HFFc6 (cell line): ENCODE measurements around the gene NFKBIB. TPM values are rescaled to one million over a fixed set of nuclear protein-coding genes. Genes with fewer than 3 reads are reported as not detected.

Experiments used
- DNase-seq: peaks from one replicate; pipeline ENCODE4 v3.0.0-alpha.2; 2018
- H3K27ac Mint-ChIP-seq: 2 replicates; pipeline ENCODE4 v1.8.0; 2020; ENCODE audit warnings: mild to moderate bottlenecking, mixed read lengths
- H3K27me3 Mint-ChIP-seq: 2 replicates; pipeline ENCODE4 v1.8.0; 2021; ENCODE audit warnings: mild to moderate bottlenecking, moderate library complexity, mixed read lengths; ENCODE audit not compliant: insufficient read depth
- H3K36me3 Mint-ChIP-seq: 2 replicates; pipeline ENCODE4 v1.8.0; 2021; ENCODE audit warnings: low read depth, mixed read lengths
- H3K4me1 Mint-ChIP-seq: 2 replicates; pipeline ENCODE4 v1.8.0; 2020; ENCODE audit warnings: low read depth, mixed read lengths
- H3K4me3 Mint-ChIP-seq: 2 replicates; pipeline ENCODE4 v1.8.0; 2020; ENCODE audit warnings: mild to moderate bottlenecking, moderate library complexity, mixed read lengths
- H3K9me3 Mint-ChIP-seq: 2 replicates; pipeline ENCODE4 v1.8.0; 2020; ENCODE audit warnings: mild to moderate bottlenecking, mixed read lengths
- long read RNA-seq: library from polyadenylated mRNA; unstranded; transcript quantifications from one replicate; pipeline ENCODE4 v2.0.0, GENCODE V29; 2019
- total RNA-seq, 6 experiments: library from RNA; stranded (reverse); fragmentation: NEBNext Ultra II Directional; extraction: Animal tissue kit (Norgen Biotek cat#: 25700); gene quantifications; 2 replicates in 1 of 6; 3 replicates in 5 of 6; pipeline ENCODE4 v1.2.3, GENCODE V29; 2021
- TF ChIP-seq, protein P1 (sequence below): fragments of 200-600 bp; sonication (generic); IDR thresholded peaks from 2 replicates; pipeline ENCODE4 v1.5.0; 2021; ENCODE audit warnings: antibody characterized with exemption, mild to moderate bottlenecking

NFKBIB gene, protein sequence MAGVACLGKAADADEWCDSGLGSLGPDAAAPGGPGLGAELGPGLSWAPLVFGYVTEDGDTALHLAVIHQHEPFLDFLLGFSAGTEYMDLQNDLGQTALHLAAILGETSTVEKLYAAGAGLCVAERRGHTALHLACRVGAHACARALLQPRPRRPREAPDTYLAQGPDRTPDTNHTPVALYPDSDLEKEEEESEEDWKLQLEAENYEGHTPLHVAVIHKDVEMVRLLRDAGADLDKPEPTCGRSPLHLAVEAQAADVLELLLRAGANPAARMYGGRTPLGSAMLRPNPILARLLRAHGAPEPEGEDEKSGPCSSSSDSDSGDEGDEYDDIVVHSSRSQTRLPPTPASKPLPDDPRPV
- total RNA-seq, result 10 to 100 TPM; 21.8 to 23.4 (median 22.9) TPM
- long read RNA-seq, partial matches to known transcripts, result 0 of 10 reads
- long read RNA-seq, other reads (novel, unspliced or antisense), result 2 of 10 reads

DNA sequence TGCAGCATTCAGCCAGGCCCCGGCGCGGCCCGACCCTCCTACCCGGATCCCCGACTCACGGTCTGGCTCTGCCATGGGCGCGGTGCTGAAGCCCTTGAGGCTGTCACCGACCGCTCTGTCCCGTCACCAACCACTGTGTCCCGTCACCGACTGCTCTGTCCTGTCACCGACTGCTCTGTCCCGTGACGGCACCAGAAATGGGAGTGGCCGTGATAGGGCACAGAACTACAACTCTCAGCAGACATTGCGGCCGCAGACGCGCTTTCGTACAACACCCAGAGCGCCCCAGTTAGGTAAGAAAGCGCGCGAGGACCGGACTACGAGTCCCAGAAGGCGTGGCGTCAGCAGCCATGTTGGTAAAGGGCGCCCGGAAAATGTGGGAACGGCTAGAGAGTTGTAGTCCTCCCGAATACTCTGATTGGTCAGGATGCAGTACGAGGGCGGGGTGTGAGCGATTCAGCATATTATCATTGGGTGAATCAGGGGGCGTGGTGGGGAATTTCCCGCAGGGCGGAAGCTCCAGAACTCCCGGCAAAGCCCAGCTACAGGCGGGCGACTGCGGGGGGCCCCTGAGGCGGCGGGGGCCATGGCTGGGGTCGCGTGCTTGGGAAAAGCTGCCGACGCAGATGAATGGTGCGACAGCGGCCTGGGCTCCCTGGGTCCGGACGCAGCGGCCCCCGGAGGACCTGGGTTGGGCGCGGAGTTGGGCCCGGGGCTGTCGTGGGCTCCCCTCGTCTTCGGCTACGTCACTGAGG is at the start of gene NFKBIB, which contains the start of gene SIRT2:
Gene NFKBIB (plus strand): TSS at position 523 of the 755 bp plus-strand sequence. CDS start 64 bp downstream, at position 587.
Gene SIRT2 (minus strand): TSS at position 172 of the 755 bp plus-strand sequence. CDS start 97 bp downstream, at position 75.
- H3K4me1 Mint-ChIP-seq, result peaks cover 27% of the 10 kb centered on the region
- H3K4me3 Mint-ChIP-seq, result peak within 1 kb of the TSS; percentile 93

DNA sequence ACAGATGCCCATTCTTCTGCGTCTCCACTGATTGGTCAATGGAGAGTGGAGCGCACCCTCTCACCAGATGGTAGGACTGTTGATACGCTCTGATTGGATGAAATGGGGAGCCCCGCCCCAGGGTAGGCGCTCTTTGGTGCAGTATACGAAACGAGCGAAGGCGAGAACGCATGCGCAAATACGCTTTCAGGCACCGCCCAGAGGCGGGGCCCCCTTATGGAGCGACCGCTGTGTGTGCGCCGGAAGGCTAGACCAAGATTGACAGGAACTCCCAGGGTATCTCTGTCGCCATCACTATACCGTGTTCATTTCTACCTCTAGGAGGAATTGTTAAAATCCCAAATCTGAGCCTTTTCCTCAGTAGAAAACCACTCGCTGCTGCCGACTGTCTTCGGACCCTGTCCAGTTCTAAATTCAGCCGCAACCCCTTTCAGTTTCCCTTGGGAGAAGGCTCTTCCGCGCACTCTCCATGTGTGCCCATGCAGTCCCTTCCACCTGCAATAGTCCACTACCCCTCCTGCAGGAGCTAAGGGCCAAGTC is 49.3 kb upstream of the NFKBIB start:
- peak overlapping the region; percentile 92 for H3K4me3 Mint-ChIP-seq
- TF ChIP-seq, protein P1, sequence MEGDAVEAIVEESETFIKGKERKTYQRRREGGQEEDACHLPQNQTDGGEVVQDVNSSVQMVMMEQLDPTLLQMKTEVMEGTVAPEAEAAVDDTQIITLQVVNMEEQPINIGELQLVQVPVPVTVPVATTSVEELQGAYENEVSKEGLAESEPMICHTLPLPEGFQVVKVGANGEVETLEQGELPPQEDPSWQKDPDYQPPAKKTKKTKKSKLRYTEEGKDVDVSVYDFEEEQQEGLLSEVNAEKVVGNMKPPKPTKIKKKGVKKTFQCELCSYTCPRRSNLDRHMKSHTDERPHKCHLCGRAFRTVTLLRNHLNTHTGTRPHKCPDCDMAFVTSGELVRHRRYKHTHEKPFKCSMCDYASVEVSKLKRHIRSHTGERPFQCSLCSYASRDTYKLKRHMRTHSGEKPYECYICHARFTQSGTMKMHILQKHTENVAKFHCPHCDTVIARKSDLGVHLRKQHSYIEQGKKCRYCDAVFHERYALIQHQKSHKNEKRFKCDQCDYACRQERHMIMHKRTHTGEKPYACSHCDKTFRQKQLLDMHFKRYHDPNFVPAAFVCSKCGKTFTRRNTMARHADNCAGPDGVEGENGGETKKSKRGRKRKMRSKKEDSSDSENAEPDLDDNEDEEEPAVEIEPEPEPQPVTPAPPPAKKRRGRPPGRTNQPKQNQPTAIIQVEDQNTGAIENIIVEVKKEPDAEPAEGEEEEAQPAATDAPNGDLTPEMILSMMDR, result peak; percentile 47
- no peaks in the 10 kb centered on the region for H3K9me3 Mint-ChIP-seq
- peak overlapping the region; percentile 98 for H3K27ac Mint-ChIP-seq
- DNase-seq, result no peak
- peaks cover 5% of the 10 kb centered on the region for H3K27me3 Mint-ChIP-seq
- peaks cover 44% of the 10 kb centered on the region for H3K4me1 Mint-ChIP-seq
- H3K36me3 Mint-ChIP-seq, result peaks cover 30% of the 10 kb centered on the region

More for the DNA sequence above, at the start of gene NFKBIB, which contains the start of gene SIRT2:
- H3K9me3 Mint-ChIP-seq, result no peaks in the 10 kb centered on the region
- peaks cover 5% of the 10 kb centered on the region for H3K36me3 Mint-ChIP-seq
- peak; percentile 100 for DNase-seq
- TF ChIP-seq, protein P1, result no peak
- peaks cover 6% of the 10 kb centered on the region for H3K27me3 Mint-ChIP-seq
- H3K27ac Mint-ChIP-seq, result peak within 1 kb of the TSS; percentile 90

DNA sequence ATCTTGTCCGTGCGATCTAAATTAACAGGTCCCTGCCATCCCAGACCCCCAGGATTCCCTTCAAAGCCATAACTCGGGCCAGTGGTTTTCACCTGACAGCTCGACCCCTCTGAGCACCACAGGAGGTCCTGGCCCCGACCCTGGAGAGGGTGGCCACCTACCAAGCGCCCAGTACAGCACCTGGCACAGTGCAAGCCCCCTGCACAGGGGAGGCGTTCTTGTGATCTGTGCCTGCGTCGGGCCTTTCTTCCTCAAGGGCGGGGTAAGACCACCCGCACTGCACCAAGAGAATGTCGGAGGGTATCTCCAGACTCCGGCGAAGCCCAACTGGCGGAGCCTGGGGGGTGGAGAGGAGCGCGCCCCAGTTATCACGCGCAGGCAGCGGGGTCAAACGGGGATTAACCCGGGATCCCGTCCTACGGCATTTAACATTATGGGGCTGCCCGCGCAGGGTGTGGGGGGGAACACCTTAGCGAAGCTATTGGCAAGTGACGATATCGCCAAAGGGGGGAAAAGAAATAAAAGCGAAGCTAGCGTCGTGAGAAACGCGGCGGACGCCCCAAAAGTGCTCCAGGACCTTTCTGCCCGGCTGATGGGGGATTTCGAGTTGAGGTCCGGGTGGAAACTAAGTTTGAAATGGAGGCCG is 48.7 kb upstream of the NFKBIB start:
- TF ChIP-seq, protein P1, result no peak
- Mint-ChIP-seq H3K4me1 (peaks cover 39% of the 10 kb centered on the region), H3K27me3 (peaks cover 5% of the 10 kb centered on the region), H3K9me3 (no peaks in the 10 kb centered on the region), H3K4me3 (peak overlapping the region; percentile 92), H3K36me3 (peaks cover 24% of the 10 kb centered on the region), H3K27ac (peak overlapping the region; percentile 98)
- DNase-seq, result no peak

DNA sequence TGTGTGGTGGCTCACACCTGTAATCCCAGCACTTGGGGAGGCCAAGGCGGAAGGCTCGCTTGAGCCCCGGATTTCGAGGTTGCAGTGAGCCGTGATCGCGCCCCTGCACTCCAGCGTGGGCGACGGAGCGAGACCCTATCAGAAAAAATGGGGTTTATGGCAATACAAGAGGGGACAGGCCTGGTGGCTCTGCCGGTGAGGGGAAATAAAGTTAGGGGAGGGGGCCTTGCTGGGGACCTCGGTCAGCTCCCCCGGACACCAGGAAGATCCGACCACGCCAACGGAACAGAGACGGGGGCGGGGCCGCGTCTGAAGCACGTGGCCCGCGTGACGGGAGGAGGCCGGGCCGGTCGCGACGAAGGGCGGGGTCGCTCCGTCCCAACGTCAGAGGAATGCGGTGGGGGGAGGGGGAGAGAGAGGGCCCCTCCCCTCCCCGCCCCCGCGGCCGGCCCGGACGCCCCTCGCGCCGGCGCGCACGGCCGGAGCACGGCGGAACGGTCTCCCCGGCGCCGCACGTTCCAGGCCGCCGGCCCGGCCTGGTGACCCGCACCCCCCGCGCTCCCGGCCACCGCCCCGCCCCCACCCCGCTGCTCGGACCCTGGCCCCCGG is 48.0 kb upstream of the NFKBIB start:
- Mint-ChIP-seq H3K4me1 (peaks cover 37% of the 10 kb centered on the region), H3K9me3 (peaks cover 3% of the 10 kb centered on the region; the same call in 1 of the 2 replicates), H3K27me3 (peaks cover 5% of the 10 kb centered on the region), H3K27ac (peak overlapping the region; percentile 98), H3K4me3 (peak overlapping the region; percentile 92), H3K36me3 (peaks cover 22% of the 10 kb centered on the region)
- TF ChIP-seq, protein P1, result no peak
- peak; percentile 83 for DNase-seq
